IMR-90 (cell line): ENCODE results near the gene EDN3. TPM values are rescaled to one million over a fixed set of nuclear protein-coding genes. Genes with fewer than 3 reads are reported as not detected.

ENCODE experiments used
- ATAC-seq: fragments of 200-7000 bp; cut with Tn5 transposase; 2 replicates; pipeline ENCODE4 v1.9.1; 2020; ENCODE audit warnings: low read depth, mild to moderate bottlenecking, moderate library complexity
- BruUV-seq: library from RNA; stranded (reverse); fragments of 400-500 nt; replicated peaks from 2 replicates; lab custom pipeline; 2021; lab: Mats Ljungman, UMichigan
- CTCF ChIA-PET: fragments of 300-600 bp; formaldehyde crosslinking; extraction: SDS; loops from one replicate; lab custom pipeline; 2021; ENCODE audit warnings: antibody characterized with exemption; lab: Yijun Ruan, JAX
- POLR2A ChIA-PET: fragments of 300-600 bp; sonication (Branson Sonifier 250); formaldehyde crosslinking; loops from one replicate; lab custom pipeline; 2022; ENCODE audit warnings: antibody characterized with exemption; ENCODE audit not compliant: unreplicated experiment; lab: Charles Lee
- DNase-seq: peaks from one replicate; pipeline ENCODE4 v3.0.0; 2013
- H2AFZ ChIP-seq: replicated peaks from 2 replicates; pipeline ENCODE3; 2013; ENCODE audit warnings: low read length, mild to moderate bottlenecking; ENCODE audit not compliant: poor library complexity
- H2AK5ac ChIP-seq: 2 replicates; pipeline ENCODE4 v1.6.1; 2013; ENCODE audit warnings: low read depth, low read length, inconsistent platforms
- H2AK9ac ChIP-seq: replicated peaks from 2 replicates; pipeline ENCODE3; 2013; ENCODE audit warnings: mild to moderate bottlenecking, low read depth, low read length, moderate library complexity; ENCODE audit not compliant: poor library complexity
- H2BK120ac ChIP-seq: 2 replicates; pipeline ENCODE4 v1.6.1; 2013; ENCODE audit warnings: low read depth, low read length, inconsistent platforms
- H2BK15ac ChIP-seq: 3 replicates; pipeline ENCODE4 v1.6.1; 2013; ENCODE audit warnings: low read depth, low read length, inconsistent platforms
- H2BK20ac ChIP-seq: 2 replicates; pipeline ENCODE4 v1.6.1; 2013; ENCODE audit warnings: low read depth, mild to moderate bottlenecking, inconsistent platforms, low read length, moderate library complexity
- H2BK5ac ChIP-seq: 2 replicates; pipeline ENCODE4 v1.6.1; 2013; ENCODE audit warnings: mild to moderate bottlenecking, low read depth, low read length, inconsistent platforms; ENCODE audit not compliant: poor library complexity, severe bottlenecking
- H3K14ac ChIP-seq: replicated peaks from 2 replicates; pipeline ENCODE4 v1.6.1; 2013; ENCODE audit warnings: low read depth, low read length, inconsistent platforms
- H3K18ac ChIP-seq: 2 replicates; pipeline ENCODE4 v1.6.1; 2013; ENCODE audit warnings: low read depth, low read length, control low read depth
- H3K23ac ChIP-seq: 2 replicates; pipeline ENCODE4 v1.6.1; 2013; ENCODE audit warnings: low read depth, low read length, inconsistent platforms
- H3K27ac ChIP-seq: 2 replicates; pipeline ENCODE4 v1.5.1; 2013; ENCODE audit warnings: mild to moderate bottlenecking, control low read depth, low read length; ENCODE audit not compliant: insufficient read depth
- H3K27me3 ChIP-seq: 2 replicates; pipeline ENCODE4 v1.6.1; 2013; ENCODE audit warnings: low read length; ENCODE audit not compliant: control insufficient read depth, insufficient read depth
- H3K36me3 ChIP-seq: 2 replicates; pipeline ENCODE4 v1.6.1; 2013; ENCODE audit warnings: low read length, mixed read lengths; ENCODE audit not compliant: control insufficient read depth, insufficient read depth
- H3K4ac ChIP-seq: 2 replicates; pipeline ENCODE4 v1.6.1; 2013; ENCODE audit warnings: low read depth, low read length, inconsistent platforms
- H3K4me1 ChIP-seq: 2 replicates; pipeline ENCODE4 v1.6.1; 2013; ENCODE audit warnings: low read length, mixed read lengths; ENCODE audit not compliant: control insufficient read depth, insufficient read depth
- H3K4me2 ChIP-seq: 2 replicates; pipeline ENCODE4 v1.6.1; 2013; ENCODE audit warnings: low read depth, mild to moderate bottlenecking, control low read depth, low read length, moderate library complexity
- H3K4me3 ChIP-seq: 2 replicates; pipeline ENCODE4 v1.5.1; 2013; ENCODE audit warnings: low read depth, mild to moderate bottlenecking, control low read depth, low read length, moderate library complexity; ENCODE audit not compliant: insufficient read depth
- H3K56ac ChIP-seq: 2 replicates; pipeline ENCODE4 v1.6.1; 2013; ENCODE audit warnings: low read length, inconsistent platforms; ENCODE audit not compliant: insufficient read depth; ENCODE audit errors: extremely low read depth
- H3K79me1 ChIP-seq, 2 experiments: 2 replicates each; pipeline ENCODE4 v1.6.1; 2013; ENCODE audit warnings: low read length in 2 of 2, inconsistent platforms in 1 of 2, low read depth in 1 of 2
- H3K9ac ChIP-seq: 2 replicates; pipeline ENCODE4 v1.6.1; 2013; ENCODE audit warnings: low read depth, low read length, control low read depth
- H3K9me1 ChIP-seq: 2 replicates; pipeline ENCODE4 v1.6.1; 2013; ENCODE audit warnings: low read length, inconsistent platforms; ENCODE audit not compliant: insufficient read depth
- H3K9me3 ChIP-seq: 2 replicates; pipeline ENCODE4 v1.6.1; 2013; ENCODE audit warnings: low read length; ENCODE audit not compliant: control insufficient read depth, insufficient read depth
- H4K20me1 ChIP-seq: 2 replicates; pipeline ENCODE4 v1.6.1; 2013; ENCODE audit warnings: low read length, inconsistent platforms; ENCODE audit not compliant: insufficient read depth
- H4K5ac ChIP-seq: 2 replicates; pipeline ENCODE4 v1.6.1; 2013; ENCODE audit warnings: mild to moderate bottlenecking, low read depth, low read length, control low read depth
- H4K8ac ChIP-seq, 2 experiments: 2 replicates each; pipeline ENCODE4 v1.6.1; 2013; ENCODE audit warnings: low read depth in 2 of 2, low read length in 2 of 2, control low read depth in 1 of 2, inconsistent platforms in 1 of 2
- H4K91ac ChIP-seq: 2 replicates; pipeline ENCODE4 v1.6.1; 2013; ENCODE audit warnings: low read depth, low read length, inconsistent platforms; ENCODE audit not compliant: insufficient read depth
- CTCF ChIP-seq: conservative IDR thresholded peaks from 2 replicates; pipeline ENCODE4 v1.5.1; 2012; ENCODE audit warnings: mild to moderate bottlenecking, low read depth, low read length, improper control_type of control experiment
- FOS ChIP-seq: fragments of 150-350 bp; IDR thresholded peaks from 2 replicates; pipeline ENCODE4 v1.6.1; 2016; ENCODE audit warnings: low read depth, low read length
- MXI1 ChIP-seq: IDR thresholded peaks from 2 replicates; pipeline ENCODE4 v1.6.1; 2012; ENCODE audit warnings: low read depth, mild to moderate bottlenecking, low read length, moderate library complexity, borderline replicate concordance
- POLR2A ChIP-seq: IDR thresholded peaks from 2 replicates; pipeline ENCODE4 v1.6.1; 2012; ENCODE audit warnings: mild to moderate bottlenecking, low read depth, low read length
- RAD21 ChIP-seq: IDR thresholded peaks from 2 replicates; pipeline ENCODE4 v1.6.1; 2012; ENCODE audit warnings: low read length, improper control_type of control experiment
- RFX5 ChIP-seq: IDR thresholded peaks from 2 replicates; pipeline ENCODE4 v1.8.0; 2012; ENCODE audit warnings: low read depth, mild to moderate bottlenecking, low read length, moderate library complexity
- SMC3 ChIP-seq: fragments of 150-350 bp; IDR thresholded peaks from 2 replicates; pipeline ENCODE4 v1.6.1; 2016; ENCODE audit warnings: low read depth, mild to moderate bottlenecking, antibody characterized with exemption, low read length, moderate library complexity
- USF2 ChIP-seq: fragments of 150-350 bp; IDR thresholded peaks from 2 replicates; pipeline ENCODE4 v1.6.1; 2017; ENCODE audit warnings: mild to moderate bottlenecking, antibody characterized with exemption, low read length, low read depth
- WGBS, 2 experiments: methylation state at CpG; one replicate each; pipeline versions ENCODE4 v1.1.5 to v1.1.7; 2013; ENCODE audit warnings: missing lambda C conversion rate in 2 of 2; ENCODE audit not compliant: insufficient read length in 1 of 2; ENCODE audit errors: extremely low coverage in 2 of 2; 5-methylcytosine and 5-hydroxymethylcytosine counted together
- dilution Hi-C: fragments of 300-500 bp; cut with HindIII; formaldehyde crosslinking; loops from one replicate; pipeline ENCODE4 v1.14.3; 2018; ENCODE audit warnings: low sequenced_read_pairs; ENCODE audit not compliant: unreplicated experiment
- in situ Hi-C: fragments of 300-500 bp; cut with MboI; formaldehyde crosslinking; loops from 3 replicates; pipeline ENCODE4 v1.14.3; 2019; ENCODE audit warnings: low sequenced_read_pairs, inconsistent platforms, mixed read lengths
- intact Hi-C: fragments of 100-400 bp; cut with micrococcal nuclease; formaldehyde crosslinking; loops from 2 replicates; pipeline ENCODE4 v1.10.0; 2022
- polyA plus RNA-seq, 3 experiments: library from polyadenylated mRNA; depleted of rRNA; stranded (reverse); fragments of >200 nt; gene quantifications; 2 replicates each; pipeline ENCODE4 v1.2.3, GENCODE V29; 2012; ENCODE audit warnings: low replicate concordance in 1 of 3
- total RNA-seq: library from RNA; depleted of rRNA; stranded (reverse); fragments of >200 nt; gene quantifications from 2 replicates; pipeline ENCODE4 v1.2.3, GENCODE V29; 2012

Gene EDN3
- total and polyA plus RNA-seq, 2 of the 4 experiments (the other 2 are of a cell fraction) = not detected

- H2AK9ac ChIP-seq = no peak overlapping the region
- no peak overlapping the region for H3K4me2 ChIP-seq
- in situ Hi-C loops (no loop called here), intact Hi-C loops (no loop called here), dilution Hi-C loops (no loop called here)
- no peak overlapping the region for H3K56ac ChIP-seq
- H3K9me1 ChIP-seq = no peaks in the 10 kb centered on the region
- CTCF ChIA-PET = no interaction called here
- no peak overlapping the region for H2BK15ac ChIP-seq
- H3K27ac ChIP-seq = no peak overlapping the region
- H3K14ac ChIP-seq = no peak overlapping the region
- no peak overlapping the region for H4K8ac ChIP-seq
- no TSS peak for BruUV-seq
- POLR2A ChIA-PET = no interaction called here
- no peak overlapping the region for H3K4me3 ChIP-seq
- H3K4me1 ChIP-seq = no peaks in the 10 kb centered on the region
- H2BK5ac ChIP-seq = no peak overlapping the region
- H3K27me3 ChIP-seq = no peaks in the 10 kb centered on the region
- no peak overlapping the region for H2BK20ac ChIP-seq
- H2AFZ ChIP-seq = no peak overlapping the region
- no peaks in the 10 kb centered on the region for H3K79me1 ChIP-seq
- no CpG with 5 or more reads among the region's 2 CpGs for WGBS, 2 experiments
- no peak overlapping the region for H3K9ac ChIP-seq
- H3K36me3 ChIP-seq = no peaks in the 10 kb centered on the region
- H2AK5ac ChIP-seq = no peak overlapping the region
- no peak overlapping the region for H4K5ac ChIP-seq
- H3K4ac ChIP-seq = no peak overlapping the region
- no peak overlapping the region for H3K18ac ChIP-seq
- DNase-seq (no peak), ATAC-seq (no peak)
- no peaks in the 10 kb centered on the region for H4K20me1 ChIP-seq
- TF ChIP-seq CTCF (no peak), RFX5 (no peak), SMC3 (no peak), FOS (no peak), RAD21 (no peak), POLR2A (no peak), MXI1 (no peak), USF2 (no peak)
- no peaks in the 10 kb centered on the region for H3K9me3 ChIP-seq
- H4K91ac ChIP-seq = no peak overlapping the region
- no peak overlapping the region for H2BK120ac ChIP-seq
- no peak overlapping the region for H3K23ac ChIP-seq
Observed at GRCh38 chr20:59326188-59326587, 25.8 kb downstream of the EDN3 start.
